Gastrocnemius medialis (tissue), 4 donors: ENCODE results near the gene PGBD4.

Experiments used
- POLR2A ChIP-seq, 2 donors: fragments of 450-650 bp; IDR thresholded peaks; one replicate each; pipeline ENCODE4 v1.6.1; 2017; ENCODE audit warnings: antibody characterized with exemption in 2 of 2, mild to moderate bottlenecking in 2 of 2, moderate library complexity in 2 of 2
- TF ChIP-seq, protein P1 (sequence below), 5 experiments: fragments of 450-650 bp in 3 of 5; fragments of 200-600 bp in 2 of 5; sonication (generic) in 2 of 5; IDR thresholded peaks in 4 of 5; conservative IDR thresholded peaks in 1 of 5; 1 replicate in 4 of 5; 2 replicates in 1 of 5; pipeline ENCODE4 v1.5.1; 2016 to 2019; ENCODE audit warnings: antibody characterized with exemption in 5 of 5, mild to moderate bottlenecking in 3 of 5, moderate library complexity in 3 of 5

GRCh38 chr15:34122771-34123183 is 20.9 kb downstream of the PGBD4 start:
- TF ChIP-seq, protein P1, sequence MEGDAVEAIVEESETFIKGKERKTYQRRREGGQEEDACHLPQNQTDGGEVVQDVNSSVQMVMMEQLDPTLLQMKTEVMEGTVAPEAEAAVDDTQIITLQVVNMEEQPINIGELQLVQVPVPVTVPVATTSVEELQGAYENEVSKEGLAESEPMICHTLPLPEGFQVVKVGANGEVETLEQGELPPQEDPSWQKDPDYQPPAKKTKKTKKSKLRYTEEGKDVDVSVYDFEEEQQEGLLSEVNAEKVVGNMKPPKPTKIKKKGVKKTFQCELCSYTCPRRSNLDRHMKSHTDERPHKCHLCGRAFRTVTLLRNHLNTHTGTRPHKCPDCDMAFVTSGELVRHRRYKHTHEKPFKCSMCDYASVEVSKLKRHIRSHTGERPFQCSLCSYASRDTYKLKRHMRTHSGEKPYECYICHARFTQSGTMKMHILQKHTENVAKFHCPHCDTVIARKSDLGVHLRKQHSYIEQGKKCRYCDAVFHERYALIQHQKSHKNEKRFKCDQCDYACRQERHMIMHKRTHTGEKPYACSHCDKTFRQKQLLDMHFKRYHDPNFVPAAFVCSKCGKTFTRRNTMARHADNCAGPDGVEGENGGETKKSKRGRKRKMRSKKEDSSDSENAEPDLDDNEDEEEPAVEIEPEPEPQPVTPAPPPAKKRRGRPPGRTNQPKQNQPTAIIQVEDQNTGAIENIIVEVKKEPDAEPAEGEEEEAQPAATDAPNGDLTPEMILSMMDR (IDR thresholded peaks at IDR 0.05 in 4 of 5, conservative IDR thresholded peaks at IDR 0.05 in 1 of 5): no peak
- no peak for TF ChIP-seq POLR2A (IDR thresholded peaks at IDR 0.05)
